ENCODE measurements around the gene HOXC11.

DNA sequence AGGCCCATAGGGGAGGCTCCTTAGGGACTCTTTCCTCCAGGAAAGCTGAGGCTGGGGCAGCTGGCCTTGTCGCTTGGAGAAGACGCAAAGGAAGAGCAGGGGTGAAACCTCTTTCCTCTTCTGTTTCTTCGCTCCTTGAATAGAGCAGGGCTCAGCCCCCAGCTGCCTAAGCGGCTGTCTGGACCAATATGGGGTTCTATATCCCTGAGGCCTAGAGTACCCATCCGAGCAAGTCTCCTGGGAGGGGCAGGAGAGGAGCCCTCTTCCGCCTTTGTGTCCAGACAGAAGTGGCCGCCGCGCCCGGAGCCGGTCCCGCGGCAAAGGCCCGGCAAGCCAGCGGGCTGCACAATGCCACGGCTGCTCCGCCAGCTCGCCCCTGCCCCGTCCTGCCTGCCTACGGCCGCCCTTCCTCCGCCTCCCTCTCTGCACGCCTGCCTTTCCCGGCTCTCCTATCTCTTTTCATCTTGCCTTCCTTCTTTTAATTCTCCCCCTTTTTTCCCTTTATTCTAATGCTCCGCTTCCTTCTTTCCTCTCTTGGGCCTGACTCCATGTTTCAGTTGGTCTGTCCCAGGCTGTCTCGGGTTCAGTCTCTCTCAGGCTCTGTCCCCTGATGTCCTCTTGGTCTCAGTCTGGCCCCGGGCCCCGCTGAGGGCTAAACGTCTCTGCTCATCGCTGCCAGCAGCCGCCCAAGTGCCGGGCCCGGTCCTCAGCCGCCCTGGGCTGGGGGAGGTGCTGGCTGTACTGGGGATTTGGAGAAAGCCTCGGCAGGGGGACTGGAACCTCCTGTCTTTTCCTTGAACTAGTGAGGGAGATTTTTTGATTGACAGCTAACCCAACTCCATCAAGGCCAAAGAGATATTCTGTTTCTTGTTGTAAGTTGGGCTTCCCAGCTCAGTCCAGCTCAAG, 24.5 kb downstream of the HOXC11 start:
- TF ChIP-seq POLR2A (IDR thresholded peaks at IDR 0.05) (no peak), EP300 (IDR thresholded peaks at IDR 0.05) (no peak), POLR2AphosphoS5 (IDR thresholded peaks at IDR 0.05) (no peak)
- TF ChIP-seq, protein P1, sequence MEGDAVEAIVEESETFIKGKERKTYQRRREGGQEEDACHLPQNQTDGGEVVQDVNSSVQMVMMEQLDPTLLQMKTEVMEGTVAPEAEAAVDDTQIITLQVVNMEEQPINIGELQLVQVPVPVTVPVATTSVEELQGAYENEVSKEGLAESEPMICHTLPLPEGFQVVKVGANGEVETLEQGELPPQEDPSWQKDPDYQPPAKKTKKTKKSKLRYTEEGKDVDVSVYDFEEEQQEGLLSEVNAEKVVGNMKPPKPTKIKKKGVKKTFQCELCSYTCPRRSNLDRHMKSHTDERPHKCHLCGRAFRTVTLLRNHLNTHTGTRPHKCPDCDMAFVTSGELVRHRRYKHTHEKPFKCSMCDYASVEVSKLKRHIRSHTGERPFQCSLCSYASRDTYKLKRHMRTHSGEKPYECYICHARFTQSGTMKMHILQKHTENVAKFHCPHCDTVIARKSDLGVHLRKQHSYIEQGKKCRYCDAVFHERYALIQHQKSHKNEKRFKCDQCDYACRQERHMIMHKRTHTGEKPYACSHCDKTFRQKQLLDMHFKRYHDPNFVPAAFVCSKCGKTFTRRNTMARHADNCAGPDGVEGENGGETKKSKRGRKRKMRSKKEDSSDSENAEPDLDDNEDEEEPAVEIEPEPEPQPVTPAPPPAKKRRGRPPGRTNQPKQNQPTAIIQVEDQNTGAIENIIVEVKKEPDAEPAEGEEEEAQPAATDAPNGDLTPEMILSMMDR (IDR thresholded peaks at IDR 0.05): no peak

Measured in sigmoid colon (tissue), 4 donors.